HG02981 (cell line): ENCODE measurements around the gene ANKRD1.

Experiments used
- ATAC-seq: cut with Tn5 transposase; IDR thresholded peaks from one replicate; pipeline ENCODE4 v1.9.1; 2021; ENCODE audit warnings: mild to moderate bottlenecking, moderate library complexity; ENCODE audit not compliant: unreplicated experiment

Gene ANKRD1

DNA sequence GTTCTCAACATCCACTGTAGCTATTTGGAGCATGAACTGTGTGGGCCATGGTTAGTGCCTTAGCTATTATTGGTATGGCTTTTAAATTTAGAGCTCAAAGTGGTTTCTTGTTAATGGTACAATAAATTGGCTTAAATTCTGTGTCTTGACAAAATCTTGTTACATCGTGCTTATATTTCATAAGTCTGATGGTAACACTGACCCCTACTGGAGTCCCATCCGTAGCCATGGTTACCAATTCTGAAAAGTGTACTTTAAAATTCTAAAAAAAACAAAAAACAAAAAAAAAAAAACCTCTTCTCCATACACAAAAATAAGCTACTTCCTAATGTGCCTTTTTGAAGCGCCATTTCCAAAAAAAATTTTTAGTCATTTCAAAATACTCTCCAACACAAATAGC is 55.5 kb downstream of the ANKRD1 start:
- ATAC-seq = no peak

DNA sequence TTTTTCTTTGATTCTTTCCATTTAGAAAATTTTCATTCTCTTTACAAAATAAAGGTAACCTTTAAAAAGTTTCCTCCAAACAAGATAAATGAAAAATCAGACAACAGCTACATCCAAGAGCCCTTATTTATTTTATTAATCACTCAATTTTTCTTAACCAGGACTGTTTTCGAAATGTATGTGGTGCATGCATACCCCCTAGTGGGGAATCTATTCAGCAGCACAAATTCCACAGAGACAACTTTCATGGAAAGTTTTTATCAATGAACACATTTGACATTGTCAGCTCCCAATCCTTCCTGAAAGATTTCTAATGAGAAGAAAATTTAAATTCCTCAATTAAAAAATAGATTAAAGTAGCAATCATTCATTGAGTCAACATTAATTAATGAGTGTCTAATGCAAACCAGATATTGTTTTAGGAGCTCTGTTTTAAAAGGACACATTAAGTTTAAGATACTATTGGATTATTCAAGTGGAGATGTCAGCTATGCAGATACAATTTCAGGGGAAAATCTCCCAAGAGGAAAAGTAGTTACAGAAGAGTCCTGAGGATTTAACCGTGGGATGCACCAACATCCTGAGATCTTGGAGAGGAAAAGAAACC is 57.9 kb downstream of the ANKRD1 start:
- ATAC-seq = no peak
